AG09319 (cell line): ENCODE results near the gene FYB2.

Experiments
- DNase-seq: peaks from one replicate; pipeline ENCODE4 v3.0.0-alpha.2; 2010; ENCODE audit warnings: low read depth; ENCODE audit errors: extremely low read depth
- TF ChIP-seq, protein P1 (sequence below): IDR thresholded peaks from 2 replicates; pipeline ENCODE4 v1.5.1; 2011; ENCODE audit warnings: low read depth, mild to moderate bottlenecking, inconsistent platforms, low read length, moderate library complexity

FYB2 gene

DNA sequence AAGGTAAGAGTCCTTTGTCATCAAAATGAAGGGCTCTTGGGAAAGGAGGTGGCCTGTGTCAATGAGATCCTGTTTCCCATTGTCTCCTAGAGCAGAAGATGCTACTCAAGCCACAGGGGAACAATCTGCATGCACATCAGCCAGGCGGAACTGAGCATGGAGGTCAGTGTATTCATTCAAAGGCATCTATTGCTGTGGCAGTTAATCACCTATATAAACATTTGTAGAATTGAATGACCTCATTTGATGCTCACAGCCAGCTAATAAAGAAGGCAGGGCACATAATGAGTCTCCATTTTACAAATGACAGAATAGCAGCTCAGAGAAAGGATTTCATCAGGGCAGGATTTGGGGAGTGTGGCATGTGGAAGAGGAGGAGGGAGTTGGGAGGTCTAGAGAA, 5.7 kb upstream of the FYB2 start:
- TF ChIP-seq, protein P1, sequence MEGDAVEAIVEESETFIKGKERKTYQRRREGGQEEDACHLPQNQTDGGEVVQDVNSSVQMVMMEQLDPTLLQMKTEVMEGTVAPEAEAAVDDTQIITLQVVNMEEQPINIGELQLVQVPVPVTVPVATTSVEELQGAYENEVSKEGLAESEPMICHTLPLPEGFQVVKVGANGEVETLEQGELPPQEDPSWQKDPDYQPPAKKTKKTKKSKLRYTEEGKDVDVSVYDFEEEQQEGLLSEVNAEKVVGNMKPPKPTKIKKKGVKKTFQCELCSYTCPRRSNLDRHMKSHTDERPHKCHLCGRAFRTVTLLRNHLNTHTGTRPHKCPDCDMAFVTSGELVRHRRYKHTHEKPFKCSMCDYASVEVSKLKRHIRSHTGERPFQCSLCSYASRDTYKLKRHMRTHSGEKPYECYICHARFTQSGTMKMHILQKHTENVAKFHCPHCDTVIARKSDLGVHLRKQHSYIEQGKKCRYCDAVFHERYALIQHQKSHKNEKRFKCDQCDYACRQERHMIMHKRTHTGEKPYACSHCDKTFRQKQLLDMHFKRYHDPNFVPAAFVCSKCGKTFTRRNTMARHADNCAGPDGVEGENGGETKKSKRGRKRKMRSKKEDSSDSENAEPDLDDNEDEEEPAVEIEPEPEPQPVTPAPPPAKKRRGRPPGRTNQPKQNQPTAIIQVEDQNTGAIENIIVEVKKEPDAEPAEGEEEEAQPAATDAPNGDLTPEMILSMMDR, result no peak
- no peak for DNase-seq

- TF ChIP-seq, protein P1, result no peak
Observed at GRCh38 chr1:56824271-56824670, 5.1 kb upstream of the FYB2 start.

DNA sequence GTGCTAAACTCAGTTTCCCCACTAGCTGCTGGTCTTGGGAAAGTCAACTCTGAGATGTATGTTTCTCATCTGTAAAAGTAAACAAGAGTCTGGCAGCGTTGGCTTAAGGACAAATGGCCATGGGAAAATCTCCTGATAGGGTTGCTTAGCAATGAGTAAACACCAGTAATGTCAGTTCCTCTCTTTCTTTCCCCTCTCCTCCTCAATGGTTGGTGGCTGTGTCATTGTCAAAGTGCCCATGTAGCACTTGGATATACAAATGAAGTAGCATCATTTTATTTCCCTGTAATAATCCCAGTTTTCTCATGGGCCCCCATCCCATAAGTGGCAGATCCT, 2.2 kb upstream of the FYB2 start:
- no peak for DNase-seq
- TF ChIP-seq, protein P1, result no peak

More at GRCh38 chr1:56824271-56824670, 5.1 kb upstream of the FYB2 start:
- DNase-seq, result no peak

DNA sequence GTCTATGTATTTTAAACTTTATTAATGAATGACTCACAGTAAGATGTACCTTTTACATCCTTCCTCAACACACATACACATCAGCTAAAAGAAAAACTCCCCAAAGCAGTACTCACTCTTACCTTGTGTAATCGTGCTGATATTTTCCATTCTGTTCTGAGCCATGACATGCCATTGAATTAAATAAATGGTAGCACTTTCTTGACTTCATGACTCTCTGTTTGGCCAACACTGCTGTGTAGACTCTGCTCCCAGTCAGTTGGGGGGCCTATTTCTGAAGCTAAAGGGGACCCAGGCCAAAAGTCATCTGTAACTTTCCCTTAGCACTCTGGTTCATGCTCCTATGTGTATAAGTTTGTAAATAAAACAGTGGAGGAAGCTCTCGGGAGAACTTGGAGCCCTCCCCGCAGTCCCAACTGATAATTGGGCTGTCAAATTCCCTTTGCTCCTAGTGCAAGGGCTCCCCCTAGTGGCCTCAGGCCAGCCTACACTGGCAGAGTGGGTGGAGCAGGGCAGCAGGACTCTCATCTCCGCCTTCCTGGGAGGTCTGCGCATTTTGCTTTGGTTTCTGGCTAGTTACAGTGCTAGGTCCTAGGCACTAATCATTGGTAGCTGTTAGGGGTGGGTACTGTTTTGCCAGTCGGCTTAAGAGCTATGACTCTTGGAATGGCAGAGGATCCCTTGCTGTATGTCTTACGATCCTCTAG, 1.7 kb upstream of the FYB2 start:
- TF ChIP-seq, protein P1, result peak; percentile 100
- DNase-seq, result peak; percentile 49

DNA sequence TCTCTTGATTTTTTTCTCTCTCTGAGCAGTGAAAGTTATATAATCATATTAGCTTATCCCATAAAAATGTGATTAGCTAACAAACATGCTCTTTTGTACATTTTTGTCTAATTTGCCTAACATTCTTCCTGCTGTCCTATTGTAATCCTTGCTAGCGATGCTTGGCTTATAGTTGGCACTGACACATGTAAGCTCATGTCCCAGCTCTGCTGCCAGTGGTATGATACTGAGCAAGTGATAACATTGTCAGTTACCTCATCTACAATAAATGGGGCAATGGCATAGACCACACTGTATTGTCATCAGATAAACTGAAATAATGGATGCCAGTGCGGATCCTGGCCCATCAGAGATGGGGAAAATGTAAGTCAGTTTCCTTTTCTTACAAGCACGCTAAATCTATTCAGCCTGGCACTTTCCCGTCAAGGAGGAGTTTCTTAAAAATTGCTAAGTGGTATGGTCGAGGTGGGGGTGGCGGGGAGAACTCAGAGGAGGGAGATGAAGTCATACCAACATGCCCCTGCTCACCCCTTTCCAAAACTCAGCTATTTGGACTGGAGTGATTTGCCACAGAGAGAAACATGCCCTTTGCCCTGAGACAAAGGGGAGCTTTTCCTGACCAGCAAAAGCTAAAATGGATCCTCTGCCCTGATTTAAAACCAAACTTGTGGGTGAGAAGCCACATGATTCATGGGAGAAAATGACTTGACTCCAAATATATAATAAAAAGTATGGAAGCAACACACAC, 1.3 kb downstream of the FYB2 start:
- DNase-seq, result no peak
- TF ChIP-seq, protein P1, result no peak

DNA sequence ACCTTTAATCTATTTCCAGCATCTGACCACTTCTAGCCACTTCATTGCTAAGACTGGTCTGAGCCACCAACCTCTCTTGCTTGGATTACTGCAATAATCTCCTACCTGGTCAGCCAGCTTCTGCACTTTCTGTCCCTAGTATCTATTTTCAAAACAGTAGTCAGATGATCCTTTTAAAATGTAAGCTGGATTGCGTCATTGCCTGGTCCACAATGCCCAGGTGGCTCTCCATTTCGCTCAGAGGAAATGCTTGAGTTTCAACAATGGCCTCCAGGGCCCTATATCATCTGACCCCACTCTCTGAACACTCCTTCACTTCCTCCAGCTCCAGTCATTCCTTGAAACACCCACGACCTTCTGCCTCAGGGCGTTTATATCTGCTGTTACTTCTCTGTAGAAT, 2.3 kb downstream of the FYB2 start:
- DNase-seq, result no peak
- TF ChIP-seq, protein P1, result no peak

- TF ChIP-seq, protein P1, result no peak
- no peak for DNase-seq
Observed at GRCh38 chr1:56816264-56816663, 2.9 kb downstream of the FYB2 start.
